Breast epithelium (tissue), 4 donors: ENCODE data around the gene COL5A1. TPM values are rescaled to one million over a fixed set of nuclear protein-coding genes. Genes with fewer than 3 reads are reported as not detected.

Experiments used
- DNase-seq, 2 donors: peaks; one replicate each; pipeline ENCODE4 v3.0.0-alpha.2; 2019; ENCODE audit warnings: low spot score in 2 of 2
- H3K27ac ChIP-seq, 2 donors: fragments of 200-600 bp; sonication (generic) in 1 of 2; one replicate each; pipeline ENCODE4 v1.5.1; 2016 to 2019; ENCODE audit warnings: mild to moderate bottlenecking in 1 of 2
- H3K27me3 ChIP-seq, 2 donors: fragments of 200-600 bp; sonication (generic) in 1 of 2; one replicate each; pipeline versions ENCODE4 v1.5.1 to v1.6.0; 2017 to 2019; ENCODE audit warnings: control low read depth in 1 of 2, mild to moderate bottlenecking in 1 of 2
- H3K36me3 ChIP-seq: fragments of 200-600 bp; one replicate; pipeline ENCODE4 v1.5.1; 2019
- H3K4me1 ChIP-seq, 2 donors: fragments of 200-600 bp; sonication (generic); one replicate each; pipeline ENCODE4 v1.5.1; 2016 to 2019; ENCODE audit warnings: control low read depth in 1 of 2
- H3K4me3 ChIP-seq, 3 donors: fragments of 200-600 bp; sonication (generic); 1 replicate in 2 of 3; 2 replicates in 1 of 3; pipeline ENCODE4 v1.5.1; 2016 to 2019; ENCODE audit warnings: mild to moderate bottlenecking in 3 of 3, moderate library complexity in 2 of 3
- H3K9me3 ChIP-seq, 2 donors: fragments of 200-600 bp; sonication (generic) in 1 of 2; one replicate each; pipeline ENCODE4 v1.5.1; 2016 to 2019; ENCODE audit warnings: control low read depth in 1 of 2
- CTCF ChIP-seq, 3 donors: fragments of 450-650 bp; IDR thresholded peaks; one replicate each; pipeline ENCODE4 v1.5.1; 2016 to 2017; ENCODE audit warnings: antibody characterized with exemption in 3 of 3, mild to moderate bottlenecking in 3 of 3, moderate library complexity in 3 of 3
- POLR2A ChIP-seq: fragments of 450-650 bp; IDR thresholded peaks from one replicate; pipeline ENCODE4 v1.6.1; 2016; ENCODE audit warnings: antibody characterized with exemption, mild to moderate bottlenecking, moderate library complexity
- POLR2AphosphoS5 ChIP-seq, 3 donors: sonication (generic); formaldehyde crosslinking; IDR thresholded peaks; one replicate each; pipeline ENCODE4 v1.6.1; 2017; ENCODE audit warnings: antibody characterized with exemption in 3 of 3
- intact Hi-C: fragments of 100-400 bp; cut with DNase I; formaldehyde crosslinking; loops from one replicate; pipeline ENCODE4 v1.15.1; 2023; ENCODE audit warnings: low total_unique reads
- total RNA-seq, 3 donors: library from RNA; depleted of rRNA; stranded (reverse); fragments of >200 nt; gene quantifications; one replicate each; pipeline ENCODE4 v1.1.0, GENCODE V29; 2016

The COL5A1 gene
- total RNA-seq, 3 donors from 2014 or later = 12.1 to 17.0 (median 15.4) TPM

- TF ChIP-seq POLR2AphosphoS5 (IDR thresholded peaks at IDR 0.05) = no peak
- no peak for TF ChIP-seq POLR2A
- TF ChIP-seq CTCF (IDR thresholded peaks at IDR 0.05) = no peak
- H3K36me3 ChIP-seq = no peaks in the 10 kb centered on the region
- H3K27ac ChIP-seq = no peak overlapping the region
- DNase-seq = no peak
- no peaks in the 10 kb centered on the region for H3K4me1 ChIP-seq
- intact Hi-C loops = loop anchor here (10.0 kb wide), 1 partner anchor 1844 kb away; no protein-coding TSS in a partner anchor
- no peak overlapping the region for H3K4me3 ChIP-seq
- no peaks in the 10 kb centered on the region for H3K9me3 ChIP-seq
- H3K27me3 ChIP-seq = no peaks in the 10 kb centered on the region
These were observed 169.6 kb downstream of the COL5A1 start for GRCh38 chr9:134811079-134811672.

GRCh38 chr9:134811673-134812342, 170.2 kb downstream of the COL5A1 start:
- Histone ChIP-seq H3K4me1 (no peaks in the 10 kb centered on the region), H3K4me3 (no peak overlapping the region), H3K9me3 (no peaks in the 10 kb centered on the region), H3K27ac (peak overlapping the region in 1 of 2 donors; percentile 12), H3K27me3 (no peaks in the 10 kb centered on the region), H3K36me3 (no peaks in the 10 kb centered on the region)
- intact Hi-C loops = loop anchor here (10.0 kb wide), 1 partner anchor 1843 kb away; no protein-coding TSS in a partner anchor
- no peak for TF ChIP-seq CTCF (IDR thresholded peaks at IDR 0.05)
- no peak for TF ChIP-seq POLR2AphosphoS5 (IDR thresholded peaks at IDR 0.05)
- TF ChIP-seq POLR2A = no peak
- no peak for DNase-seq

GRCh38 chr9:134812343-134812673, 170.7 kb downstream of the COL5A1 start:
- no peaks in the 10 kb centered on the region for H3K9me3 ChIP-seq
- no peak for TF ChIP-seq CTCF (IDR thresholded peaks at IDR 0.05)
- TF ChIP-seq POLR2AphosphoS5 (IDR thresholded peaks at IDR 0.05) = no peak
- no peak for TF ChIP-seq POLR2A
- H3K27me3 ChIP-seq = no peaks in the 10 kb centered on the region
- intact Hi-C loops = loop anchor here (10.0 kb wide), 1 partner anchor 1842 kb away; no protein-coding TSS in a partner anchor
- no peaks in the 10 kb centered on the region for H3K36me3 ChIP-seq
- peak overlapping the region in 1 of 2 donors; percentile 12 for H3K27ac ChIP-seq
- H3K4me3 ChIP-seq = no peak overlapping the region
- DNase-seq = no peak
- H3K4me1 ChIP-seq = no peaks in the 10 kb centered on the region

- Histone ChIP-seq H3K4me1 (no peaks in the 10 kb centered on the region), H3K36me3 (no peaks in the 10 kb centered on the region), H3K27ac (peak overlapping the region in 1 of 2 donors; percentile 3), H3K9me3 (no peaks in the 10 kb centered on the region), H3K27me3 (no peaks in the 10 kb centered on the region), H3K4me3 (no peak overlapping the region)
- DNase-seq = no peak
- no peak for TF ChIP-seq POLR2A
- TF ChIP-seq CTCF (IDR thresholded peaks at IDR 0.05) = no peak
- TF ChIP-seq POLR2AphosphoS5 (IDR thresholded peaks at IDR 0.05) = no peak
- intact Hi-C loops = loop anchor here (10.0 kb wide), 1 partner anchor 1841 kb away; no protein-coding TSS in a partner anchor
These were observed 172.2 kb downstream of the COL5A1 start for GRCh38 chr9:134813841-134814240.

- no peak overlapping the region for H3K4me3 ChIP-seq
- no peak for TF ChIP-seq POLR2A
- no peak for TF ChIP-seq POLR2AphosphoS5 (IDR thresholded peaks at IDR 0.05)
- TF ChIP-seq CTCF (IDR thresholded peaks at IDR 0.05) = no peak
- intact Hi-C loops = loop anchor here (10.0 kb wide), 1 partner anchor 1840 kb away; no protein-coding TSS in a partner anchor
- no peaks in the 10 kb centered on the region for H3K27me3 ChIP-seq
- H3K4me1 ChIP-seq = no peaks in the 10 kb centered on the region
- no peak for DNase-seq
- no peaks in the 10 kb centered on the region for H3K36me3 ChIP-seq
- no peaks in the 10 kb centered on the region for H3K9me3 ChIP-seq
- no peak overlapping the region for H3K27ac ChIP-seq
These were observed 173.1 kb downstream of the COL5A1 start for GRCh38 chr9:134814598-134815215.
